Globus pallidus (tissue), 1 donor: ENCODE results near the gene CALML4.
"Not testable (repeated sequence)": the region's sequence is repeated elsewhere in the genome, so short reads cannot be mapped to it uniquely, and the experiment has no call there.

Source experiments
- DNase-seq: peaks from one replicate; pipeline ENCODE4 v3.0.0-alpha.2; 2015; ENCODE audit warnings: low spot score

CALML4 gene

DNA sequence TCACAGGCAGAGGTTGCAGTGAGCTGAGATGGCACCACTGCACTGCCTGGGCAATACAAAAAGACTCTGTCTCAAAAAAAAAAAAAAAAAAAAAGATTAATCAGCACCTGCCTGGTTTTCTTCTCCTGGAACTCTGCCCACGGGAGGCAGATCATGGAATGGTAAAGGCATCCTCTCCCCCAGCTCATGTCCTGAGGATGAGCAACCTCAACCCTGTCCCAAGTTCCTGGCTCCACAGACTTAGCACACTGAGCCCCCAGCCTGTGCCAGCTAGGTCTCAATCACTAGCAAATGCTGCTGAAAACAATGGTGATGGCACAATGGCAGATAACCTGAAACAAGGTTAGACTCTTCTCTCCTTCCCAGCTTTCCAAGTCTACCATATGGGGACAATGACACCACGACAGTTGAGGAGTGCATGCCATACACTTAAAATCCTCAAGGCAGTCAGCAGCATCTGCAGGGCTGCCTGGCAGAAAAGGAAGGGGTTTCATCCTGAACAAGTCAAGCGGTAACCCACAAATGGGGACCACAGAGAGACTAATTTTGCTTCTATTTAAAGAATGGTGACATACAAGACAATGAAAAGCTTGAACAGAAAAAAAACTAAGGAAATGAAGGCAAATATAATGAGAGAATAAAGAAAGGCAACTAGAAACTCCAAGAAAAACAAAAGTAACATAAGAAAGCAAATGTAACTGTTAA is 19.6 kb upstream of the CALML4 start:
- no peak for DNase-seq

GRCh38 chr15:68224108-68224507 is 19.0 kb upstream of the CALML4 start:
- DNase-seq, result no peak

- no peak for DNase-seq
These were observed 18.0 kb upstream of the CALML4 start for GRCh38 chr15:68223171-68223570.

DNA sequence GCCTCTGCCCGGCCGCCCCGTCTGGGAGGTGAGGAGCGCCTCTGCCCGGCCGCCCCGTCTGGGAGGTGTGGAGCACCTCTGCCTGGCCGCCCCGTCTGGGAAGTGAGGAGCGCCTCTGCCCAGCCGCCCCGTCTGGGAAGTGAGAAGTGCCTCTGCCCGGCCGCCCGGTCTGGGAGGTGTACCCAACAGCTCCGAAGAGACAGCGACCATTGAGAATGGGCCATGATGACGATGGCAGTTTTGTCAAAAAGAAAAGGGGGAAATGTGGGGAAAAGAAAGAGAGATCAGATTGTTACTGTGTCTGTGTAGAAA is 17.3 kb upstream of the CALML4 start:
- not testable (repeated sequence) for DNase-seq

- DNase-seq, result not testable (repeated sequence)
These were observed 16.6 kb upstream of the CALML4 start for GRCh38 chr15:68221530-68222431.

DNA sequence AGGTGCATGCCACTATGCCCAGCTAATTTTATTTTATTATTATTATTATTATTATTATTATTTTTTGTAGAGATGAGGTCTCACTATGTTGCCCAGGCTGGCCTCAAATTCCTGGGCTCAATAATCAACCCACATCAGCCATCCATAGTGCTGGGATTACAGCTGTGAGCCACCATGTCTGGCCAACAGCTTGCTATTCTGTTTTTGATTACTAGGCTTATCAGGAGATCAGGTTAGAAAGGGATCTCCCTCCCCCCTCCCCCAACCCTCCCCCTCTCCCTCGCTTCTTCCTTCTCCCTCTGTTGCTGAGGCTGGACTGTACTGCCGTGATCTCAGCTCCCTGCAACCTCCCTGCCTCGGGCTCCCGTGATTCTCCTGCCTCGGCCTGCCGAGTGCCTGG is 15.8 kb upstream of the CALML4 start:
- no peak for DNase-seq

DNA sequence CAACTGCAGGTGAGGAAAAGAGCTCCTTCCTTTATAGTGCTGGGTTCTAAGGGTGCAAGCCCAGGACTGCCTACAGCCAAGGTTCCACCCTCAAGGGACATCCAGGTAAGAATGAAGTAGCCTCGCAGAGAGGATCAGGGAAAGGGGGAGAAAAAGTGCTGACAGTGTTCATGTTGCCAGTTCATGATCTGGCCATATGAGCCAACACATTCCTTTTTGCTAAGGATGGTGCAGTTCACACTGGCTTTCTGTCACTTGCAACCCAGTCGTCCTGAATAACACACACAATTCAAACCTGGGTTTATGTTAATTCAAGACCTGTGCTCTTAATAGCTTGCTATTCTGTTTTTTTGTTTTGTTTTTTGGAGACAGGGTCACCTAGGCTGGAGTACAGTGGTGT is 15.4 kb upstream of the CALML4 start:
- no peak for DNase-seq

GRCh38 chr15:68218847-68219798 is 14.0 kb upstream of the CALML4 start:
- DNase-seq, result no peak

DNA sequence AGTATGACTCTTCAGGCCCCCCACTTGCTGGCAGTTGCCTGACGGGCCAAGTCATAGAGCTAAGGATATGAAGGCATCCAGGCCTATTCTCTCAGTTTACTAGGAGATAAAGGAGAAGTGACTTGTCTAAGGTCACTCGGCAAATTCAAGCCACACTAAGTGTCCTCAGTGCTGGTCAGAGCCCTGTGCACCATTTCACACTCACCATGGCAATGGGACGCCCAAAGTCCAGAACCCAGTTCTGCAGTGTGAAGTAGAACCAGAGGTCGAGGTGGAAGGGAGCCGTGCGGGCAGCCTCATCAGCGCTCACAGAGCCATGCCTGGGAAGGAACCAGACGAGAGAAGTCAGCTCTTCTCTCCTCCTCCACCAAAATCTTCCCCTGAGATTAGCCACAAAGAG is 13.2 kb upstream of the CALML4 start:
- no peak for DNase-seq

DNA sequence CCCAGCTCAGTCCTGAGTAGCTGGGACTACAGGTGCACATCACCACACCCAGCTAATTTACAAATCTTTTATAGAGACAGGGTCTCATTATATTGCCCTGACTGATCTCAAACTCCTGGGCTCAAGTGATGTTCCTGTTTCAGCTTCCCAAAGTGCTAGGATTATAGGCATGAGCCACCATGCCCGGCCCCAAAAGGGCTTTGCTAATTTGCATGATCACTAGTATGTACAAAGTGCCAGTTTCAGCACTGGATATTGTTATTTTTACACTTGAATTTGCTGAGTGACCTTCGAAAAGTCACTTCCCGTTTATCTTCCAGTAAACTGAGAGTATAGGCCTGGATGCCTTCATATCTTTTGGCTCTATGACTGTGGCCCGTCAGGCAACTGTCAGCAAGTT is 12.2 kb upstream of the CALML4 start:
- no peak for DNase-seq

GRCh38 chr15:68214838-68215254 is 9.7 kb upstream of the CALML4 start:
- no peak for DNase-seq

GRCh38 chr15:68213991-68214837 is 9.1 kb upstream of the CALML4 start:
- no peak for DNase-seq

- DNase-seq, result not testable (repeated sequence)
These were observed 8.3 kb upstream of the CALML4 start for GRCh38 chr15:68213491-68213845.

GRCh38 chr15:68211656-68212320 is 6.7 kb upstream of the CALML4 start:
- no peak for DNase-seq

GRCh38 chr15:68210821-68211655 is 5.9 kb upstream of the CALML4 start:
- DNase-seq, result peak; percentile 79

GRCh38 chr15:68210409-68210756 is 5.3 kb upstream of the CALML4 start:
- DNase-seq, result no peak

DNA sequence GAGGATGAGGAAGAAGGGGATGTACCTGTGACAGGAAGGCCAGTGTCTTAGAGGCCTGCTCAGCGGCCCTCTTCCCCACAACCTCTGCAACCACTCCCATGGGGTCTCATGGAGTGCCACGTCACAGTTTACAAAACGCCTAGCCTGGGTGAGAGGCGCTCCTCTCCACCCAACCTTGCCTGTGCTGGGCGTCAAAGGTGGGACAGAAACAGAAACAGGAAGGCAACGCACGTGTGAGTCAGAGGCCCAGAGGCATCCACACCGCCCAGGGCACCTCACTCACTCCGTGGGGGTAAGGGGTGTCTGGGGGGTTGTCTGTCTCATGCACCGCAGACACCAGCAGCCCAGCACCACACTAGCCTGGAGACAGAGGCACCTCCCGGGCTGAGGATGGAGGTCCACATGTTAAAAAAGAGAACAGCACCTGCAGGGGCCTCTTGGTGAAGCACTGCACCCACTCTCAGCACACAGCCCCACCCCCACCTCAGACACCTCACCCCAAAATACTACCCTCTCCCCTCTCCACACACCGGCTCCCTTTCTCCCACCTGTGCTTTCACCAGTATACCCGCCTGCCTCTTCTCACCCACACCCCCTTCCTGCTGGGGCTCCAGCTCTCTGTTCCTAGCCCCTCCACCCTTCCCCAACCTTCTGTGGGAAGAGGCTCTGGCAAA is 4.7 kb upstream of the CALML4 start:
- no peak for DNase-seq

GRCh38 chr15:68209272-68209671 is 4.1 kb upstream of the CALML4 start:
- DNase-seq, result no peak

- no peak for DNase-seq
These were observed 3.6 kb upstream of the CALML4 start for GRCh38 chr15:68208636-68209240.
